PC-3 (cell line): ENCODE measurements around the gene NTRK2. TPM values are rescaled to one million over a fixed set of nuclear protein-coding genes. Genes with fewer than 3 reads are reported as not detected.
A peak's percentile ranks its signal among the peaks of the same experiment; 100 is the strongest.

Experiments used
- ATAC-seq: fragments of 200-7000 bp; cut with Tn5 transposase; 2 replicates; pipeline ENCODE4 v1.9.1; 2020; ENCODE audit warnings: mild to moderate bottlenecking, moderate library complexity
- BruUV-seq: library from RNA; stranded (reverse); fragments of 400-500 nt; replicated peaks from 2 replicates; lab custom pipeline; 2021; lab: Mats Ljungman, UMichigan
- CTCF ChIA-PET: fragments of 300-600 bp; sonication (Branson Sonifier 250); formaldehyde crosslinking; loops from one replicate; lab custom pipeline; 2022; ENCODE audit warnings: antibody characterized with exemption; lab: Charles Lee
- POLR2A ChIA-PET: fragments of 300-600 bp; sonication (Branson Sonifier 250); formaldehyde crosslinking; loops from one replicate; lab custom pipeline; 2022; ENCODE audit warnings: antibody characterized with exemption; ENCODE audit not compliant: unreplicated experiment; lab: Charles Lee
- DNase-seq: peaks from one replicate; pipeline ENCODE4 v3.0.0-alpha.2; 2015
- H2AFZ ChIP-seq: fragments of 300-600 bp; sonication (generic); 2 replicates; pipeline ENCODE4 v1.6.0; 2016; ENCODE audit warnings: antibody characterized with exemption, low read length
- H3F3A ChIP-seq: fragments of 300-600 bp; sonication (generic); one replicate; pipeline ENCODE4 v1.6.0; 2017; ENCODE audit warnings: antibody characterized with exemption, low read length, control low read depth, mild to moderate bottlenecking; ENCODE audit not compliant: unreplicated experiment
- H3K27ac ChIP-seq: fragments of 300-600 bp; sonication (generic); 2 replicates; pipeline ENCODE4 v1.5.1; 2016; ENCODE audit warnings: mild to moderate bottlenecking, low read length
- H3K27me3 ChIP-seq: fragments of 300-600 bp; sonication (generic); 2 replicates; pipeline ENCODE4 v1.6.1; 2016; ENCODE audit warnings: low read length, mixed read lengths
- H3K36me3 ChIP-seq: fragments of 300-600 bp; sonication (generic); 2 replicates; pipeline ENCODE4 v1.6.1; 2016; ENCODE audit warnings: low read depth, mixed run types, low read length, mixed read lengths
- H3K4me1 ChIP-seq: fragments of 300-600 bp; sonication (generic); 2 replicates; pipeline ENCODE4 v1.5.1; 2016; ENCODE audit warnings: low read length; ENCODE audit not compliant: insufficient read depth
- H3K4me2 ChIP-seq: fragments of 300-600 bp; sonication (generic); 2 replicates; pipeline ENCODE4 v1.6.0; 2016; ENCODE audit warnings: low read length
- H3K4me3 ChIP-seq: fragments of 300-600 bp; sonication (generic); 2 replicates; pipeline ENCODE4 v1.5.1; 2016; ENCODE audit warnings: mild to moderate bottlenecking, low read length, mixed read lengths
- H3K79me2 ChIP-seq: fragments of 300-600 bp; sonication (generic); 2 replicates; pipeline ENCODE4 v1.6.1; 2017; ENCODE audit warnings: low read length, mixed read lengths
- H3K9ac ChIP-seq: fragments of 300-600 bp; sonication (generic); 2 replicates; pipeline ENCODE4 v1.6.0; 2016; ENCODE audit warnings: mild to moderate bottlenecking, low read length
- H3K9me2 ChIP-seq: fragments of 300-600 bp; sonication (generic); replicated peaks from 2 replicates; pipeline ENCODE4 v1.6.1; 2016; ENCODE audit warnings: mixed run types, low read length, mixed read lengths
- H3K9me3 ChIP-seq: fragments of 300-600 bp; sonication (generic); 2 replicates; pipeline ENCODE4 v1.6.1; 2016; ENCODE audit warnings: low read length, mixed read lengths
- H4K20me1 ChIP-seq: fragments of 300-600 bp; sonication (generic); 2 replicates; pipeline ENCODE4 v1.6.1; 2016; ENCODE audit warnings: low read length, mixed read lengths
- CTCF ChIP-seq: fragments of 300-600 bp; sonication (generic); conservative IDR thresholded peaks from 2 replicates; pipeline ENCODE4 v1.5.1; 2017; ENCODE audit warnings: antibody characterized with exemption, low read depth, mild to moderate bottlenecking, low read length
- EZH2 ChIP-seq: fragments of 300-600 bp; sonication (generic); IDR thresholded peaks from one replicate; pipeline ENCODE4 v1.6.1; 2017; ENCODE audit warnings: antibody characterized with exemption, mild to moderate bottlenecking, low read length; ENCODE audit not compliant: unreplicated experiment
- EZH2phosphoT487 ChIP-seq: fragments of 300-600 bp; sonication (generic); IDR thresholded peaks from 2 replicates; pipeline ENCODE4 v1.6.1; 2018; ENCODE audit warnings: mild to moderate bottlenecking, antibody characterized with exemption, low read length, borderline replicate concordance
- intact Hi-C: fragments of 100-400 bp; cut with micrococcal nuclease; formaldehyde crosslinking; loops from 2 replicates; pipeline ENCODE4 v1.9.0; 2023
- total RNA-seq: library from RNA; depleted of rRNA; stranded (reverse); fragments of >200 nt; gene quantifications from 2 replicates; pipeline ENCODE4 v1.2.3, GENCODE V29; 2014

The NTRK2 gene
- total RNA-seq, 1 experiment from 2014 or later: not detected

GRCh38 chr9:84843175-84843824, 173.8 kb downstream of the NTRK2 start:
- intact Hi-C loops: no loop called here
- no peaks in the 10 kb centered on the region for H3F3A ChIP-seq
- CTCF ChIA-PET: no interaction called here
- ATAC-seq: no peak
- no peaks in the 10 kb centered on the region for H3K9me2 ChIP-seq
- no TSS peak for BruUV-seq
- no peak overlapping the region for H2AFZ ChIP-seq
- H3K4me2 ChIP-seq: no peak overlapping the region
- no peak for TF ChIP-seq EZH2phosphoT487
- no peak for TF ChIP-seq EZH2
- TF ChIP-seq CTCF: no peak
- H3K9ac ChIP-seq: no peak overlapping the region
- H3K4me3 ChIP-seq: no peak overlapping the region
- no peaks in the 10 kb centered on the region for H3K27me3 ChIP-seq
- POLR2A ChIA-PET: no interaction called here
- H3K4me1 ChIP-seq: no peaks in the 10 kb centered on the region
- H4K20me1 ChIP-seq: no peaks in the 10 kb centered on the region
- DNase-seq: no peak
- no peaks in the 10 kb centered on the region for H3K79me2 ChIP-seq
- no peak overlapping the region for H3K27ac ChIP-seq
- H3K9me3 ChIP-seq: no peaks in the 10 kb centered on the region
- H3K36me3 ChIP-seq: no peaks in the 10 kb centered on the region

GRCh38 chr9:84845956-84846900, 176.7 kb downstream of the NTRK2 start:
- Histone ChIP-seq H3K9me3 (no peaks in the 10 kb centered on the region), H3K9ac (no peak overlapping the region), H3K4me2 (no peak overlapping the region), H3K27ac (no peak overlapping the region), H3K79me2 (no peaks in the 10 kb centered on the region), H3K4me3 (no peak overlapping the region), H3F3A (no peaks in the 10 kb centered on the region), H3K36me3 (no peaks in the 10 kb centered on the region), H3K9me2 (no peaks in the 10 kb centered on the region), H3K4me1 (no peaks in the 10 kb centered on the region), H2AFZ (no peak overlapping the region), H3K27me3 (no peaks in the 10 kb centered on the region), H4K20me1 (no peaks in the 10 kb centered on the region)
- peak; percentile 1 for DNase-seq
- TF ChIP-seq EZH2phosphoT487 (no peak), EZH2 (no peak), CTCF (no peak)
- no peak for ATAC-seq
- intact Hi-C loops: no loop called here
- CTCF ChIA-PET: no interaction called here
- BruUV-seq: no TSS peak
- POLR2A ChIA-PET: no interaction called here
